CD8-positive, alpha-beta memory T cell (primary cell): ENCODE measurements around the gene PHKB. TPM values are rescaled to one million over a fixed set of nuclear protein-coding genes. Genes with fewer than 3 reads are reported as not detected.

Experiments used
- CTCF ChIA-PET: fragments of 350-600 bp; sonication (Branson Sonifier 250); formaldehyde crosslinking; loops from one replicate; lab custom pipeline; 2021; ENCODE audit warnings: antibody characterized with exemption; lab: Charles Lee
- POLR2A ChIA-PET: fragments of 350-600 bp; sonication (Branson Sonifier 250); formaldehyde crosslinking; loops from one replicate; lab custom pipeline; 2021; ENCODE audit warnings: antibody characterized with exemption; lab: Charles Lee
- DNase-seq, 5 donors: peaks; one replicate each; pipeline versions ENCODE4 v3.0.0 to v3.0.0-alpha.2; 2020 to 2022; ENCODE audit warnings: mixed read lengths in 1 of 5
- H3K27ac ChIP-seq: one replicate; pipeline ENCODE4 v1.7.0; 2013; ENCODE audit warnings: low read depth, mild to moderate bottlenecking, low read length, moderate library complexity
- H3K27me3 ChIP-seq: 2 replicates; pipeline ENCODE4 v1.7.0; 2013; ENCODE audit warnings: low read length, mild to moderate bottlenecking; ENCODE audit not compliant: insufficient read depth, poor library complexity, severe bottlenecking
- H3K36me3 ChIP-seq: 2 replicates; pipeline ENCODE4 v1.7.0; 2013; ENCODE audit warnings: mild to moderate bottlenecking, low read length, moderate library complexity; ENCODE audit not compliant: insufficient read depth
- H3K4me1 ChIP-seq: 2 replicates; pipeline ENCODE4 v1.7.0; 2013; ENCODE audit warnings: mild to moderate bottlenecking, low read length, moderate library complexity; ENCODE audit not compliant: insufficient read depth
- H3K4me3 ChIP-seq: 2 replicates; pipeline ENCODE4 v1.7.0; 2013; ENCODE audit warnings: mild to moderate bottlenecking, low read length
- H3K9me3 ChIP-seq: 2 replicates; pipeline ENCODE4 v1.7.0; 2013; ENCODE audit warnings: mild to moderate bottlenecking, low read length
- H3K27ac Mint-ChIP-seq, 8 donors: one replicate each; pipeline ENCODE4 v1.8.0; 2020 to 2021; ENCODE audit warnings: mixed read lengths in 8 of 8, mild to moderate bottlenecking in 6 of 8, inconsistent platforms in 3 of 8, moderate library complexity in 3 of 8
- H3K27me3 Mint-ChIP-seq, 2 donors: one replicate each; pipeline ENCODE4 v1.8.0; 2020 to 2021; ENCODE audit warnings: mixed read lengths in 2 of 2, mild to moderate bottlenecking in 1 of 2, moderate library complexity in 1 of 2
- H3K36me3 Mint-ChIP-seq, 3 donors: one replicate each; pipeline ENCODE4 v1.8.0; 2020 to 2021; ENCODE audit warnings: mixed read lengths in 3 of 3, inconsistent platforms in 1 of 3, mild to moderate bottlenecking in 1 of 3
- H3K4me1 Mint-ChIP-seq, 3 donors: one replicate each; pipeline ENCODE4 v1.8.0; 2020 to 2021; ENCODE audit warnings: mixed read lengths in 3 of 3, inconsistent platforms in 1 of 3, mild to moderate bottlenecking in 1 of 3
- H3K4me3 Mint-ChIP-seq, 7 donors: one replicate each; pipeline ENCODE4 v1.8.0; 2020 to 2021; ENCODE audit warnings: mixed read lengths in 7 of 7, mild to moderate bottlenecking in 6 of 7, moderate library complexity in 4 of 7, inconsistent platforms in 2 of 7
- H3K9me3 Mint-ChIP-seq, 5 donors: one replicate each; pipeline ENCODE4 v1.8.0; 2020 to 2022; ENCODE audit warnings: mixed read lengths in 5 of 5, mild to moderate bottlenecking in 3 of 5, moderate library complexity in 2 of 5, inconsistent platforms in 1 of 5
- polyA plus RNA-seq: library from polyadenylated mRNA; unstranded; fragments of 300-500 nt; fragmentation: Illumina TruSeq; gene quantifications from one replicate; pipeline ENCODE4 v1.2.3, GENCODE V29; 2021
- total RNA-seq, 2 experiments: library from RNA; stranded (reverse); gene quantifications; one replicate each; pipeline ENCODE4 v1.2.3, GENCODE V29; 2021

The PHKB gene
- total and polyA plus RNA-seq, 3 experiments from 2014 or later: 23.0 to 29.2 (median 25.4) TPM

GRCh38 chr16:47499080-47499699 lies 38.1 kb downstream of the PHKB start:
- DNase-seq: no peak
- no peaks in the 10 kb centered on the region for H3K27me3 Mint-ChIP-seq
- no peak overlapping the region for H3K4me3 Mint-ChIP-seq
- POLR2A ChIA-PET: no interaction called here
- Histone ChIP-seq H3K27me3 (no peaks in the 10 kb centered on the region), H3K27ac (no peak overlapping the region), H3K4me3 (no peak overlapping the region), H3K36me3 (peaks cover 20% of the 10 kb centered on the region), H3K4me1 (peaks cover 7% of the 10 kb centered on the region), H3K9me3 (no peaks in the 10 kb centered on the region)
- CTCF ChIA-PET: no interaction called here
- H3K4me1 Mint-ChIP-seq: peaks cover 0 to 14% (median 10%) of the 10 kb centered on the region in 3 donors
- no peaks in the 10 kb centered on the region for H3K9me3 Mint-ChIP-seq
- peak overlapping the region in 1 of 8 donors; percentile 71 for H3K27ac Mint-ChIP-seq
- H3K36me3 Mint-ChIP-seq: peaks cover 17 to 67% (median 32%) of the 10 kb centered on the region in 3 donors

- Mint-ChIP-seq H3K9me3 (no peaks in the 10 kb centered on the region), H3K36me3 (peaks cover 23 to 73% (median 36%) of the 10 kb centered on the region in 3 donors), H3K4me1 (peaks cover 0 to 12% (median 5%) of the 10 kb centered on the region in 3 donors), H3K4me3 (no peak overlapping the region), H3K27me3 (no peaks in the 10 kb centered on the region), H3K27ac (no peak overlapping the region)
- Histone ChIP-seq H3K36me3 (peaks cover 20% of the 10 kb centered on the region), H3K4me1 (peaks cover 2% of the 10 kb centered on the region), H3K4me3 (no peak overlapping the region), H3K27me3 (no peaks in the 10 kb centered on the region), H3K27ac (no peak overlapping the region), H3K9me3 (no peaks in the 10 kb centered on the region)
- no peak for DNase-seq
- POLR2A ChIA-PET: no interaction called here
- CTCF ChIA-PET: no interaction called here
Observed at GRCh38 chr16:47499700-47500264, 38.7 kb downstream of the PHKB start.

GRCh38 chr16:47503936-47504335 lies 42.8 kb downstream of the PHKB start:
- Mint-ChIP-seq H3K27me3 (peaks cover 0 to 1% of the 10 kb centered on the region in 2 donors), H3K4me3 (no peak overlapping the region), H3K9me3 (no peaks in the 10 kb centered on the region), H3K27ac (peak overlapping the region in 1 of 8 donors; percentile 3), H3K36me3 (peaks cover 27 to 74% (median 37%) of the 10 kb centered on the region in 3 donors), H3K4me1 (peaks cover 3 to 6% (median 3%) of the 10 kb centered on the region in 3 donors)
- ChIA-PET CTCF (no interaction called here), POLR2A (no interaction called here)
- no peak for DNase-seq
- H3K4me1 ChIP-seq: no peaks in the 10 kb centered on the region
- H3K27me3 ChIP-seq: no peaks in the 10 kb centered on the region
- H3K9me3 ChIP-seq: no peaks in the 10 kb centered on the region
- H3K27ac ChIP-seq: no peak overlapping the region
- H3K4me3 ChIP-seq: no peak overlapping the region
- H3K36me3 ChIP-seq: peaks cover 22% of the 10 kb centered on the region

GRCh38 chr16:47504599-47504998 lies 43.5 kb downstream of the PHKB start:
- Mint-ChIP-seq H3K9me3 (no peaks in the 10 kb centered on the region), H3K27me3 (peaks cover 0 to 1% of the 10 kb centered on the region in 2 donors), H3K27ac (no peak overlapping the region), H3K36me3 (peaks cover 21 to 73% (median 34%) of the 10 kb centered on the region in 3 donors), H3K4me1 (peaks cover 3 to 6% (median 3%) of the 10 kb centered on the region in 3 donors), H3K4me3 (no peak overlapping the region)
- DNase-seq: no peak
- H3K27ac ChIP-seq: no peak overlapping the region
- ChIA-PET CTCF (no interaction called here), POLR2A (no interaction called here)
- no peaks in the 10 kb centered on the region for H3K4me1 ChIP-seq
- H3K9me3 ChIP-seq: no peaks in the 10 kb centered on the region
- H3K36me3 ChIP-seq: peaks cover 20% of the 10 kb centered on the region
- H3K4me3 ChIP-seq: no peak overlapping the region
- H3K27me3 ChIP-seq: no peaks in the 10 kb centered on the region

- Histone ChIP-seq H3K4me3 (no peak overlapping the region), H3K27ac (no peak overlapping the region), H3K27me3 (no peaks in the 10 kb centered on the region), H3K9me3 (no peaks in the 10 kb centered on the region), H3K36me3 (peaks cover 17% of the 10 kb centered on the region), H3K4me1 (no peaks in the 10 kb centered on the region)
- ChIA-PET CTCF (no interaction called here), POLR2A (no interaction called here)
- Mint-ChIP-seq H3K9me3 (no peaks in the 10 kb centered on the region), H3K4me3 (no peak overlapping the region), H3K4me1 (peaks cover 3 to 6% (median 3%) of the 10 kb centered on the region in 3 donors), H3K27me3 (peaks cover 0 to 1% of the 10 kb centered on the region in 2 donors), H3K36me3 (peaks cover 15 to 72% (median 37%) of the 10 kb centered on the region in 3 donors), H3K27ac (no peak overlapping the region)
- DNase-seq: no peak
Observed at GRCh38 chr16:47506800-47507199, 45.7 kb downstream of the PHKB start.

- H3K36me3 Mint-ChIP-seq: peaks cover 17 to 73% (median 39%) of the 10 kb centered on the region in 3 donors
- ChIA-PET POLR2A (no interaction called here), CTCF (no interaction called here)
- no peaks in the 10 kb centered on the region for H3K9me3 Mint-ChIP-seq
- no peak for DNase-seq
- Histone ChIP-seq H3K4me1 (no peaks in the 10 kb centered on the region), H3K36me3 (peaks cover 12% of the 10 kb centered on the region), H3K4me3 (no peak overlapping the region), H3K27me3 (no peaks in the 10 kb centered on the region), H3K27ac (no peak overlapping the region), H3K9me3 (no peaks in the 10 kb centered on the region)
- H3K4me3 Mint-ChIP-seq: no peak overlapping the region
- H3K4me1 Mint-ChIP-seq: peaks cover 3 to 6% (median 3%) of the 10 kb centered on the region in 3 donors
- H3K27ac Mint-ChIP-seq: peak overlapping the region in 1 of 8 donors; percentile 75
- H3K27me3 Mint-ChIP-seq: peaks cover 0 to 1% of the 10 kb centered on the region in 2 donors
Observed at GRCh38 chr16:47507701-47508100, 46.6 kb downstream of the PHKB start.

- H3K27ac ChIP-seq: no peak overlapping the region
- ChIA-PET CTCF (no interaction called here), POLR2A (no interaction called here)
- no peak for DNase-seq
- Mint-ChIP-seq H3K9me3 (no peaks in the 10 kb centered on the region), H3K4me1 (peaks cover 0 to 3% (median 3%) of the 10 kb centered on the region in 3 donors), H3K36me3 (peaks cover 4 to 71% (median 27%) of the 10 kb centered on the region in 3 donors), H3K27me3 (no peaks in the 10 kb centered on the region), H3K4me3 (no peak overlapping the region), H3K27ac (peak overlapping the region in 1 of 8 donors; percentile 17)
- no peaks in the 10 kb centered on the region for H3K4me1 ChIP-seq
- no peaks in the 10 kb centered on the region for H3K27me3 ChIP-seq
- peaks cover 25% of the 10 kb centered on the region for H3K36me3 ChIP-seq
- no peaks in the 10 kb centered on the region for H3K9me3 ChIP-seq
- H3K4me3 ChIP-seq: no peak overlapping the region
Observed at GRCh38 chr16:47511882-47512281, 50.8 kb downstream of the PHKB start.

- Histone ChIP-seq H3K36me3 (peaks cover 8% of the 10 kb centered on the region), H3K9me3 (no peaks in the 10 kb centered on the region), H3K27ac (no peak overlapping the region), H3K4me1 (no peaks in the 10 kb centered on the region), H3K4me3 (no peak overlapping the region), H3K27me3 (no peaks in the 10 kb centered on the region)
- no peak for DNase-seq
- CTCF ChIA-PET: no interaction called here
- Mint-ChIP-seq H3K27me3 (no peaks in the 10 kb centered on the region), H3K9me3 (peaks cover 0 to 5% (median 0%) of the 10 kb centered on the region in 5 donors), H3K4me1 (peaks cover 15 to 21% (median 17%) of the 10 kb centered on the region in 3 donors), H3K27ac (peak overlapping the region in 3 of 8 donors; percentile 15 to 77 (median 19)), H3K4me3 (no peak overlapping the region), H3K36me3 (peaks cover 4 to 72% (median 19%) of the 10 kb centered on the region in 3 donors)
- POLR2A ChIA-PET: interaction anchor here (1.0 kb wide), 1 partner anchor 50 kb away, joined by 3 read pairs; no protein-coding TSS in a partner anchor
Observed at GRCh38 chr16:47519037-47519436, 57.9 kb downstream of the PHKB start.
